HCT116 (cell line): ENCODE results near the gene NRIP3. TPM values are rescaled to one million over a fixed set of nuclear protein-coding genes. Genes with fewer than 3 reads are reported as not detected.

Experiments
- ATAC-seq: fragments of 200-7000 bp; cut with Tn5 transposase; 2 replicates; pipeline ENCODE4 v1.9.1; 2020; ENCODE audit warnings: mild to moderate bottlenecking, moderate library complexity
- BruUV-seq: library from RNA; stranded (reverse); fragments of 400-500 nt; replicated peaks from 2 replicates; lab custom pipeline; 2021; lab: Mats Ljungman, UMichigan
- CTCF ChIA-PET: fragments of 300-600 bp; sonication (Branson Sonifier 250); formaldehyde crosslinking; loops from one replicate; lab custom pipeline; 2021; ENCODE audit warnings: antibody characterized with exemption; lab: Charles Lee
- POLR2A ChIA-PET: fragments of 300-600, 350-600 bp; sonication (Branson Sonifier 250); formaldehyde crosslinking; loops from one replicate; lab custom pipeline; 2021; ENCODE audit warnings: antibody characterized with exemption; lab: Charles Lee
- RAD21 ChIA-PET, 2 experiments: fragments of 300-600 bp; sonication (Branson Sonifier 250); formaldehyde crosslinking; loops; one replicate each; lab custom pipeline; 2023; ENCODE audit warnings: low total read pairs in 2 of 2; ENCODE audit not compliant: uncharacterized antibody in 2 of 2, unreplicated experiment in 2 of 2, low non-redundant PET in 1 of 2; lab: Charles Lee
- DNase-seq: peaks from one replicate; pipeline ENCODE4 v3.0.0-alpha.2; 2010; ENCODE audit warnings: low read depth, low spot score
- H2AFZ ChIP-seq: fragments of 200-600 bp; shearing (Covaris generic), sonication (generic); 2 replicates; pipeline ENCODE4 v1.6.1; 2017; ENCODE audit warnings: low read depth, mixed run types, mixed read lengths, antibody characterized with exemption, low read length; ENCODE audit not compliant: poor library complexity, severe bottlenecking
- H3K27ac ChIP-seq: 2 replicates; pipeline ENCODE4 v1.5.1; 2012; ENCODE audit warnings: low read depth, low read length
- H3K27me3 ChIP-seq: fragments of 200-600 bp; sonication (generic); 2 replicates; pipeline ENCODE4 v1.6.1; 2016; ENCODE audit warnings: mixed run types, low read length, mixed read lengths; ENCODE audit not compliant: insufficient read depth
- H3K36me3 ChIP-seq, 2 experiments: fragments of 200-500 bp in 1 of 2; fragments of 200-600 bp in 1 of 2; sonication (Bioruptor generic) in 1 of 2; sonication (generic) in 1 of 2; 2 replicates each; pipeline versions ENCODE4 v1.5.1 to v1.6.1; 2014 to 2016; ENCODE audit warnings: low read length in 2 of 2, inconsistent platforms in 1 of 2, mixed read lengths in 1 of 2, mixed run types in 1 of 2; ENCODE audit not compliant: insufficient read depth in 2 of 2, control insufficient read depth in 1 of 2
- H3K4me1 ChIP-seq, 2 experiments: fragments of 200-600 bp in 1 of 2; sonication (generic) in 1 of 2; 2 replicates each; pipeline versions ENCODE4 v1.5.1 to v1.6.1; 2012 to 2017; ENCODE audit warnings: low read length in 2 of 2, inconsistent platforms in 1 of 2, mild to moderate bottlenecking in 1 of 2, mixed read lengths in 1 of 2, mixed run types in 1 of 2, moderate library complexity in 1 of 2; ENCODE audit not compliant: insufficient read depth in 2 of 2, control insufficient read depth in 1 of 2
- H3K4me2 ChIP-seq: fragments of 200-600 bp; sonication (generic); 2 replicates; pipeline ENCODE4 v1.6.1; 2017; ENCODE audit warnings: mixed run types, low read length, mixed read lengths
- H3K4me3 ChIP-seq, 2 experiments: fragments of 200-600 bp in 1 of 2; sonication (generic) in 1 of 2; replicated peaks in 1 of 2; 2 replicates each; pipeline ENCODE4 v1.5.1; 2011 to 2016; ENCODE audit warnings: low read length in 2 of 2, control low read depth in 1 of 2, low read depth in 1 of 2, mild to moderate bottlenecking in 1 of 2, mixed read lengths in 1 of 2, mixed run types in 1 of 2
- H3K79me2 ChIP-seq: fragments of 200-600 bp; sonication (generic); 2 replicates; pipeline ENCODE4 v1.6.1; 2017; ENCODE audit warnings: mild to moderate bottlenecking, mixed run types, low read length, moderate library complexity, mixed read lengths; ENCODE audit not compliant: insufficient read depth
- H3K9ac ChIP-seq: fragments of 200-600 bp; sonication (generic); 2 replicates; pipeline ENCODE4 v1.6.1; 2016; ENCODE audit warnings: low read length, mixed read lengths
- H3K9me2 ChIP-seq: fragments of 200-600 bp; sonication (generic), shearing (Covaris generic); 2 replicates; pipeline ENCODE4 v1.6.1; 2017; ENCODE audit warnings: mixed run types, mild to moderate bottlenecking, moderate library complexity; ENCODE audit not compliant: insufficient read depth
- H3K9me3 ChIP-seq, 2 experiments: fragments of 200-500 bp in 1 of 2; fragments of 200-600 bp in 1 of 2; sonication (Bioruptor generic) in 1 of 2; sonication (generic) in 1 of 2; 2 replicates each; pipeline ENCODE4 v1.6.1; 2014 to 2017; ENCODE audit warnings: low read length in 2 of 2, mixed read lengths in 2 of 2, inconsistent platforms in 1 of 2, low read depth in 1 of 2, mild to moderate bottlenecking in 1 of 2, mixed run types in 1 of 2, moderate library complexity in 1 of 2; ENCODE audit not compliant: control insufficient read depth in 1 of 2, insufficient read depth in 1 of 2
- H4K20me1 ChIP-seq: fragments of 200-600 bp; sonication (generic), shearing (Covaris generic); 2 replicates; pipeline ENCODE4 v1.6.1; 2017; ENCODE audit warnings: mixed run types, mild to moderate bottlenecking, moderate library complexity; ENCODE audit not compliant: insufficient read depth
- ELF1 ChIP-seq: IDR thresholded peaks from 2 replicates; pipeline ENCODE4 v1.6.1; 2012; ENCODE audit warnings: low read depth, borderline replicate concordance
- EZH2 ChIP-seq: fragments of 200-600 bp; sonication (generic); IDR thresholded peaks from 2 replicates; pipeline ENCODE4 v1.6.1; 2017; ENCODE audit warnings: antibody characterized with exemption, mixed run types
- FOSL1 ChIP-seq: IDR thresholded peaks from 2 replicates; pipeline ENCODE4 v1.6.1; 2012; ENCODE audit warnings: low read depth
- JUND ChIP-seq: IDR thresholded peaks from 2 replicates; pipeline ENCODE4 v1.6.1; 2012
- MAX ChIP-seq: IDR thresholded peaks from 2 replicates; pipeline ENCODE4 v1.6.1; 2012
- POLR2A ChIP-seq: IDR thresholded peaks from 2 replicates; pipeline ENCODE4 v1.7.0; 2011; ENCODE audit warnings: borderline replicate concordance; ENCODE audit not compliant: insufficient read depth, insufficient read length; ENCODE audit errors: extremely low read depth
- POLR2AphosphoS5 ChIP-seq: IDR thresholded peaks from 2 replicates; pipeline ENCODE4 v1.6.1; 2011; ENCODE audit warnings: mild to moderate bottlenecking, low read depth, low read length, moderate library complexity
- SIN3A ChIP-seq: IDR thresholded peaks from 2 replicates; pipeline ENCODE4 v1.6.1; 2012; ENCODE audit warnings: low read depth
- SP1 ChIP-seq: IDR thresholded peaks from 2 replicates; pipeline ENCODE4 v1.6.1; 2012; ENCODE audit warnings: low read depth
- SRF ChIP-seq: IDR thresholded peaks from 2 replicates; pipeline ENCODE4 v1.6.1; 2012; ENCODE audit warnings: low read depth
- YY1 ChIP-seq: IDR thresholded peaks from 2 replicates; pipeline ENCODE4 v1.6.1; 2011; ENCODE audit warnings: low read length, low read depth, moderate library complexity, mild to moderate bottlenecking; ENCODE audit not compliant: insufficient replicate concordance; ENCODE audit errors: extremely low read depth
- ZFX ChIP-seq: fragments of 450-650 bp; IDR thresholded peaks from 2 replicates; pipeline ENCODE4 v1.6.1; 2017
- intact Hi-C: fragments of 100-400 bp; cut with micrococcal nuclease; formaldehyde crosslinking; loops from 2 replicates; pipeline ENCODE4 v1.10.0; 2022
- total RNA-seq: library from RNA; stranded (reverse); gene quantifications from one replicate; pipeline ENCODE4 v1.2.1, GENCODE V29; 2021; ENCODE audit not compliant: unreplicated experiment
- TF ChIP-seq, protein P1 (sequence below): IDR thresholded peaks from 2 replicates; pipeline ENCODE4 v1.6.1; 2011; ENCODE audit warnings: mild to moderate bottlenecking, low read length, moderate library complexity; ENCODE audit not compliant: insufficient replicate concordance; ENCODE audit errors: extremely low read depth
- TF ChIP-seq, protein P2 (sequence below), 3 experiments: fragments of 200-600 bp in 1 of 3; sonication (generic) in 1 of 3; IDR thresholded peaks in 2 of 3; conservative IDR thresholded peaks in 1 of 3; 2 replicates each; pipeline ENCODE4 v1.5.1; 2012 to 2017; ENCODE audit warnings: low read depth in 2 of 3, low read length in 2 of 3, antibody characterized with exemption in 1 of 3, borderline replicate concordance in 1 of 3, control low read depth in 1 of 3, mild to moderate bottlenecking in 1 of 3, mixed read lengths in 1 of 3, mixed run types in 1 of 3, moderate library complexity in 1 of 3; ENCODE audit not compliant: insufficient read depth in 1 of 3
- TF ChIP-seq, protein P3 (sequence below): IDR thresholded peaks from 2 replicates; pipeline ENCODE4 v1.6.1; 2012

NRIP3 gene
- total RNA-seq, 1 experiment from 2014 or later = 0.15 TPM

- TF ChIP-seq FOSL1 (no peak), JUND (no peak), SRF (no peak), EZH2 (no peak), ELF1 (no peak), POLR2A (no peak), MAX (no peak), ZFX (no peak), YY1 (no peak), SIN3A (no peak), SP1 (no peak), POLR2AphosphoS5 (no peak)
- TF ChIP-seq, protein P1, sequence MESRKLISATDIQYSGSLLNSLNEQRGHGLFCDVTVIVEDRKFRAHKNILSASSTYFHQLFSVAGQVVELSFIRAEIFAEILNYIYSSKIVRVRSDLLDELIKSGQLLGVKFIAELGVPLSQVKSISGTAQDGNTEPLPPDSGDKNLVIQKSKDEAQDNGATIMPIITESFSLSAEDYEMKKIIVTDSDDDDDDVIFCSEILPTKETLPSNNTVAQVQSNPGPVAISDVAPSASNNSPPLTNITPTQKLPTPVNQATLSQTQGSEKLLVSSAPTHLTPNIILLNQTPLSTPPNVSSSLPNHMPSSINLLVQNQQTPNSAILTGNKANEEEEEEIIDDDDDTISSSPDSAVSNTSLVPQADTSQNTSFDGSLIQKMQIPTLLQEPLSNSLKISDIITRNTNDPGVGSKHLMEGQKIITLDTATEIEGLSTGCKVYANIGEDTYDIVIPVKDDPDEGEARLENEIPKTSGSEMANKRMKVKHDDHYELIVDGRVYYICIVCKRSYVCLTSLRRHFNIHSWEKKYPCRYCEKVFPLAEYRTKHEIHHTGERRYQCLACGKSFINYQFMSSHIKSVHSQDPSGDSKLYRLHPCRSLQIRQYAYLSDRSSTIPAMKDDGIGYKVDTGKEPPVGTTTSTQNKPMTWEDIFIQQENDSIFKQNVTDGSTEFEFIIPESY = no peak
- TF ChIP-seq, protein P2, sequence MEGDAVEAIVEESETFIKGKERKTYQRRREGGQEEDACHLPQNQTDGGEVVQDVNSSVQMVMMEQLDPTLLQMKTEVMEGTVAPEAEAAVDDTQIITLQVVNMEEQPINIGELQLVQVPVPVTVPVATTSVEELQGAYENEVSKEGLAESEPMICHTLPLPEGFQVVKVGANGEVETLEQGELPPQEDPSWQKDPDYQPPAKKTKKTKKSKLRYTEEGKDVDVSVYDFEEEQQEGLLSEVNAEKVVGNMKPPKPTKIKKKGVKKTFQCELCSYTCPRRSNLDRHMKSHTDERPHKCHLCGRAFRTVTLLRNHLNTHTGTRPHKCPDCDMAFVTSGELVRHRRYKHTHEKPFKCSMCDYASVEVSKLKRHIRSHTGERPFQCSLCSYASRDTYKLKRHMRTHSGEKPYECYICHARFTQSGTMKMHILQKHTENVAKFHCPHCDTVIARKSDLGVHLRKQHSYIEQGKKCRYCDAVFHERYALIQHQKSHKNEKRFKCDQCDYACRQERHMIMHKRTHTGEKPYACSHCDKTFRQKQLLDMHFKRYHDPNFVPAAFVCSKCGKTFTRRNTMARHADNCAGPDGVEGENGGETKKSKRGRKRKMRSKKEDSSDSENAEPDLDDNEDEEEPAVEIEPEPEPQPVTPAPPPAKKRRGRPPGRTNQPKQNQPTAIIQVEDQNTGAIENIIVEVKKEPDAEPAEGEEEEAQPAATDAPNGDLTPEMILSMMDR (IDR thresholded peaks at IDR 0.05 in 2 of 3, conservative IDR thresholded peaks at IDR 0.05 in 1 of 3; ENCODE audit: borderline replicate concordance in 1 of 3, insufficient read depth in 1 of 3, low read depth in 2 of 3, low read length in 2 of 3) = no peak
- TF ChIP-seq, protein P3, sequence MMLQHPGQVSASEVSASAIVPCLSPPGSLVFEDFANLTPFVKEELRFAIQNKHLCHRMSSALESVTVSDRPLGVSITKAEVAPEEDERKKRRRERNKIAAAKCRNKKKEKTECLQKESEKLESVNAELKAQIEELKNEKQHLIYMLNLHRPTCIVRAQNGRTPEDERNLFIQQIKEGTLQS = no peak
- no peak for DNase-seq
- Histone ChIP-seq H3K9me3 (no peaks in the 10 kb centered on the region), H4K20me1 (no peaks in the 10 kb centered on the region), H3K27ac (no peak overlapping the region), H3K27me3 (no peaks in the 10 kb centered on the region), H2AFZ (no peak overlapping the region), H3K79me2 (no peaks in the 10 kb centered on the region), H3K4me1 (no peaks in the 10 kb centered on the region), H3K36me3 (no peaks in the 10 kb centered on the region), H3K4me2 (no peak overlapping the region), H3K9me2 (no peaks in the 10 kb centered on the region), H3K4me3 (no peak overlapping the region), H3K9ac (no peak overlapping the region)
- intact Hi-C loops = no loop called here
- no peak for ATAC-seq
- BruUV-seq = no TSS peak
- CTCF ChIA-PET = no interaction called here
- POLR2A ChIA-PET = no interaction called here
- RAD21 ChIA-PET = no interaction called here
These were observed 4.3 kb upstream of the NRIP3 start for GRCh38 chr11:9008011-9008550.
